Heart left ventricle (tissue), 13 donors: ENCODE results near the gene ATG9B.

Experiments used
- POLR2A ChIP-seq, 2 donors: fragments of 450-650 bp; IDR thresholded peaks; one replicate each; pipeline ENCODE4 v1.6.1; 2017; ENCODE audit warnings: antibody characterized with exemption in 2 of 2, mild to moderate bottlenecking in 2 of 2, moderate library complexity in 2 of 2
- TF ChIP-seq, protein P1 (sequence below), 12 donors: fragments of 200-600 bp; sonication (generic) in 4 of 12; IDR thresholded peaks; one replicate each; pipeline versions ENCODE4 v1.5.0 to v1.8.0; 2018 to 2022; ENCODE audit warnings: antibody characterized with exemption in 12 of 12, mild to moderate bottlenecking in 5 of 12
- donor health status: ischemic (EF 13 %, LVEDD 7.1; RV severe dilation, severe dysfunction).
- donor health status: DM: no; HTN: yes; CAD: no.
- donor health status: DM: no; HTN: no; CAD: no.
- donor health status: ischemic (EF 25% LVEDD 6.9; RV normal size, moderate dysfunction).
- donor health status: ischemic (EF 25% LVEDD 5.7; RV mildly dilated, moderate dysfunction).
- donor health status: ischemic (EF 35%, LVEDD 5.7; RV mildly dilated, moderate dysfunction).
- donor health status: nonischemic (EF 11% LVEDD 7.7; RV severe dilation, severe dysfunction).
- donor health status: DM: yes; HTN: yes; CAD: no.
- donor health status: PGD.
- donor health status: ischemic (EF 29% LVEDD 5.4; RV normal size, mild dysfunction).
- donor health status: nonischemic (EF 23%, LVEDD 6.1; RV moderate dilation, normal function).

DNA sequence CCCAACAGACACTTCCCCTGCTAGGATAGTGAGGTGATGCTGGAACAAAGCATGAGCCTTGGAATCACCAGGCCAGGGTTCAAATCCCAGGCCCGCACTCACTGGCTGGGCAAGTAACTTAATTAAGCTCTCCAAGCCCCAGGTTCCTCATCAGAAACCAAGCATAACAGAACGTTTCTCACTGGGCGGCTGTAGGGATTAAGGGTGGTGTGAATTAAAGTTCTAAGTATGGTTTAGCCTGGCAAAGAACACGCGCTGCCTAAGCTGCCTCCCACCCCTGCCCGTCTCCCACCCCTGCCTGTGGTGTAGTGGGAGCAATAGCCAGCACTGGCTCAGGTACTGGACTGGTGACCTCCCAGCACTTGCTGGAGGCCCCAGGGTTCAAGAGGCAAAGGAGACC lies 40.7 kb upstream of the ATG9B start:
- TF ChIP-seq, protein P1, sequence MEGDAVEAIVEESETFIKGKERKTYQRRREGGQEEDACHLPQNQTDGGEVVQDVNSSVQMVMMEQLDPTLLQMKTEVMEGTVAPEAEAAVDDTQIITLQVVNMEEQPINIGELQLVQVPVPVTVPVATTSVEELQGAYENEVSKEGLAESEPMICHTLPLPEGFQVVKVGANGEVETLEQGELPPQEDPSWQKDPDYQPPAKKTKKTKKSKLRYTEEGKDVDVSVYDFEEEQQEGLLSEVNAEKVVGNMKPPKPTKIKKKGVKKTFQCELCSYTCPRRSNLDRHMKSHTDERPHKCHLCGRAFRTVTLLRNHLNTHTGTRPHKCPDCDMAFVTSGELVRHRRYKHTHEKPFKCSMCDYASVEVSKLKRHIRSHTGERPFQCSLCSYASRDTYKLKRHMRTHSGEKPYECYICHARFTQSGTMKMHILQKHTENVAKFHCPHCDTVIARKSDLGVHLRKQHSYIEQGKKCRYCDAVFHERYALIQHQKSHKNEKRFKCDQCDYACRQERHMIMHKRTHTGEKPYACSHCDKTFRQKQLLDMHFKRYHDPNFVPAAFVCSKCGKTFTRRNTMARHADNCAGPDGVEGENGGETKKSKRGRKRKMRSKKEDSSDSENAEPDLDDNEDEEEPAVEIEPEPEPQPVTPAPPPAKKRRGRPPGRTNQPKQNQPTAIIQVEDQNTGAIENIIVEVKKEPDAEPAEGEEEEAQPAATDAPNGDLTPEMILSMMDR (IDR thresholded peaks at IDR 0.05), result no peak
- no peak for TF ChIP-seq POLR2A (IDR thresholded peaks at IDR 0.05)
